HG02678 (cell line): ENCODE data around the gene DNAH9.

Source experiments
- ATAC-seq: cut with Tn5 transposase; IDR thresholded peaks from one replicate; pipeline ENCODE4 v1.9.1; 2021; ENCODE audit warnings: mild to moderate bottlenecking, moderate library complexity; ENCODE audit not compliant: unreplicated experiment

DNAH9 gene, protein sequence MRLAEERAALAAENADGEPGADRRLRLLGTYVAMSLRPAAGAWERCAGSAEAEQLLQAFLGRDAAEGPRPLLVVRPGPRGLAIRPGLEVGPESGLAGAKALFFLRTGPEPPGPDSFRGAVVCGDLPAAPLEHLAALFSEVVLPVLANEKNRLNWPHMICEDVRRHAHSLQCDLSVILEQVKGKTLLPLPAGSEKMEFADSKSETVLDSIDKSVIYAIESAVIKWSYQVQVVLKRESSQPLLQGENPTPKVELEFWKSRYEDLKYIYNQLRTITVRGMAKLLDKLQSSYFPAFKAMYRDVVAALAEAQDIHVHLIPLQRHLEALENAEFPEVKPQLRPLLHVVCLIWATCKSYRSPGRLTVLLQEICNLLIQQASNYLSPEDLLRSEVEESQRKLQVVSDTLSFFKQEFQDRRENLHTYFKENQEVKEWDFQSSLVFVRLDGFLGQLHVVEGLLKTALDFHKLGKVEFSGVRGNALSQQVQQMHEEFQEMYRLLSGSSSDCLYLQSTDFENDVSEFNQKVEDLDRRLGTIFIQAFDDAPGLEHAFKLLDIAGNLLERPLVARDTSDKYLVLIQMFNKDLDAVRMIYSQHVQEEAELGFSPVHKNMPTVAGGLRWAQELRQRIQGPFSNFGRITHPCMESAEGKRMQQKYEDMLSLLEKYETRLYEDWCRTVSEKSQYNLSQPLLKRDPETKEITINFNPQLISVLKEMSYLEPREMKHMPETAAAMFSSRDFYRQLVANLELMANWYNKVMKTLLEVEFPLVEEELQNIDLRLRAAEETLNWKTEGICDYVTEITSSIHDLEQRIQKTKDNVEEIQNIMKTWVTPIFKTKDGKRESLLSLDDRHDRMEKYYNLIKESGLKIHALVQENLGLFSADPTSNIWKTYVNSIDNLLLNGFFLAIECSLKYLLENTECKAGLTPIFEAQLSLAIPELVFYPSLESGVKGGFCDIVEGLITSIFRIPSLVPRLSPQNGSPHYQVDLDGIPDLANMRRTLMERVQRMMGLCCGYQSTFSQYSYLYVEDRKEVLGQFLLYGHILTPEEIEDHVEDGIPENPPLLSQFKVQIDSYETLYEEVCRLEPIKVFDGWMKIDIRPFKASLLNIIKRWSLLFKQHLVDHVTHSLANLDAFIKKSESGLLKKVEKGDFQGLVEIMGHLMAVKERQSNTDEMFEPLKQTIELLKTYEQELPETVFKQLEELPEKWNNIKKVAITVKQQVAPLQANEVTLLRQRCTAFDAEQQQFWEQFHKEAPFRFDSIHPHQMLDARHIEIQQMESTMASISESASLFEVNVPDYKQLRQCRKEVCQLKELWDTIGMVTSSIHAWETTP (N-terminal part only)

DNA sequence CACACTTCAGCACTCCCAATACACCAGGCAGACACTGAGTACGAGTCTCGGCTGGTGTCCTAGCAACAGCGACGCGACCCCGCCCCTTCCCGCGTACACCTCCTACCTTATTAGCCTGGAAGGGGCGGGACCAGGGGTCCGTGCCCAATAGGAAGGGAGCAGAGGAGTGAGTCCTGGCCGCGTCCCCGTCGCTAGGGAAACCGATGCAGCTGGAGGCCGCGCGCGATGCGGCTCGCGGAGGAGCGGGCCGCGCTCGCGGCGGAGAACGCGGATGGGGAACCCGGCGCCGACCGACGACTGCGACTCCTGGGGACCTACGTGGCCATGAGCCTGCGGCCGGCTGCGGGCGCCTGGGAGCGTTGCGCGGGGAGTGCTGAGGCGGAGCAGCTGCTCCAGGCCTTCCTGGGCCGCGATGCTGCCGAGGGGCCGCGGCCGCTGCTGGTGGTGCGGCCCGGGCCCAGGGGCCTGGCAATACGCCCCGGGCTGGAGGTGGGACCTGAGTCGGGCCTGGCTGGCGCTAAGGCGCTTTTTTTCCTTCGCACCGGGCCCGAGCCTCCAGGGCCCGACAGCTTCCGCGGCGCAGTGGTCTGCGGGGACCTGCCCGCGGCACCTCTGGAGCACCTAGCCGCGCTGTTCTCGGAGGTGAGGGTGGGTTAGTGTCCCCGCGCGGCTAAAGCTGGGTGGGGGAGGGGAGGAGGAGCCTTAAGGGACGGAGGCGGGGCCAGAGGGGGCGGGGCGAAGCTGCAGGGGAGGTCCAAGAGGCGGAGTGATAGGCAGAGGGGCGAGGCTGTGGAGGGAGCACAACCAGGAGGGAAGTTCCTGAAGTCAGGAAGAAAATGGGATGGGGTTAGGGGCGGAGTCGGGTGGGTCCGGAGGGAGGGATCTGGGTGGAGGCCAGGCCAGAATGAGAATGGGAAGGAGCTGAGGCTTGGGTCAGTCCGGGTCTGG is at the start of gene DNAH9:
Gene DNAH9, plus strand, starts transcription at position 197 of the 948 bp plus-strand sequence. Its CDS starts 29 bp downstream, at position 226.
- no peak for ATAC-seq

DNA sequence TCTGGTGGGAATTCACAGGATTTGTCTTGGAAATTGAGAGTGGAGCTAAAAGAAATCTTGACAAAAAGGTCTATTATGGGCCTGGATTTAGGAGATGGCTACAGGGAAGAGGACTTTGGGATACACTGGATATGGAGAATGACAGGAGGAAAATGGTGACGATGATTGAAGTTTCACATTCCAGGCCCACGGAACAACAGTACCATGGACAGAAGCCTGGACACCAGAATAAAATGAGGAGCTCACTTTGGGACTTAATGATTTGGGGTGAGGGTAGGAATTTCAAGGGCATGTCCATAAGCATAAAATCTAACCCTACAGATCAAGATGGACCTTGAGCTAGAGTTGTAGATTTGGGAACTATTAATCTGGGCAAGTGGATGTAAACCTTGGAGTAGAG is 47.8 kb upstream of the DNAH9 start:
- ATAC-seq, result no peak

DNA sequence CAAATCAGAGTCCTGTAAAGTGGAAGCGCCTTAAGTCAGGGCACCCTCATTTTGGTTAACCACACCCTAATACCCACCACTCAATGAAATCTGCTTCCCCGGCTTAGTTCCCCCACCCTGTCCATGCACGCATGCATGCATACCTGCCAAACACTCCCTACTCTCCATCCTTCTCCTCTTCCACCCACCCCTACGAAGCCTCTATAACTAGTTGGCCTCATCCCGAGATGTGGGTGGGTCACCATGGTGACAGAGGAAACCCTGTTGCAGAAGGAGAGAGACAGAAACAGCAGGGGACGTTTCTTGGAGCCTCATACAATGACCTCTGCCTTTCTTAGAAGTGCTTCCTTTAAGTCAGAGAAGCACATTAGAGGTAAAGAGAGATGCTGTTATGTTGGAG is 46.8 kb upstream of the DNAH9 start:
- no peak for ATAC-seq

DNA sequence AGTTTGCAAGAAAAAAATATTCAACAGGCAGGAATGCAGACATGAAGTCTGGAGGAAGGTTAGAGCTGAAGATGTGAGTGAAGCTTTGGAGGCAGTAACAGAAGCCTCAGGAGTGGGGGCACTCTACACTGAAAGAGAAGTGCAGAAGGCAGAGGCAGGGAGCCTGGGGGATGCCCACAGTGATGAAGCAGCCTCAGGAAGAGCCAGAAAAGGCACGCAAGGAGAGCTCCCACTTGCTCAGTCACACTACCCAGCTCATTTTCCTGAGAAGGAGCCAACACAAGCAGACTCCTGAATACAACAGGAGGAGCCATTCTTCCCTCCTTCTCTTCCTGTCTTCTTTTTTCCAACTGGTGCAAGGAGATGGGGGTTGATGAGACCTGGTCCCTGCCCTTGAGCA is 45.1 kb upstream of the DNAH9 start:
- no peak for ATAC-seq

DNA sequence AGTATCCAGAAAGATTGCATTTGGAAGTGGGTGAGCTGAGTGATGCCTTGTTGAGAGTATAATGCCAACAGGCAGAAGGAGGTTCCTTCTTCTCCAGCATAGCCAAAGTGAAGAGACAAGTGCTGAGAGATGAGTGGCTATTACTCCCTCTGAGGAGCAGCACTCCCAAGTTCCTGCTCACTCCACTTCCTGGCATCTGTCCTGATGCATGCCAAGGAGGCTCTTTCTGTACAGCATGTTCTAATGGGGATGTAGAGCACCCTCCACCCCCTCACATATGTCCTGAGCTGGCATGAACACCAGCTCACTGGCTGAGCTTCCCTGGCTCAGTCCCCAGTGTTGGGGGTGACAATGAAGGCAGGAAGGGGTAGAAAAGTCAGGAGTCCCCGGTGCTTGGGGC is 44.2 kb upstream of the DNAH9 start:
- ATAC-seq, result no peak

DNA sequence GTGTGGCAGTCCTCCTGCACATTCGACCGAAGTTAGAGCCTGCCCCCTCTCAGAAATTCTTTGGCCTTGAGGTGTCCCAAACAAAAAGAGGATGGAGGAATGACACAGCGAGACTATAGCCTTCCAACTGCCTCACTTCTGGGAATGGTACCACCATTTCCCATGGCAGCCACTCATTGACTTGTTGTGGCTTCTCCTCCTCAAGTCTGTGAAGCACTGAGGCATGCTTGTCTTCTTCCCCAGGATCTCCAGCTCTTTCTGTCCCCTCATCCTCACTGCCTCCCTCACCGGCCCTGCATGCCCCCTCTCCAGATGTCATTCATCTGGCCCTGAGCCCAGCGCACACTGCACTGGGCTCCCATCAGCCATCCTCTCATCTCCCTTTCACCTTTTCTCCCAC is 43.7 kb upstream of the DNAH9 start:
- no peak for ATAC-seq

DNA sequence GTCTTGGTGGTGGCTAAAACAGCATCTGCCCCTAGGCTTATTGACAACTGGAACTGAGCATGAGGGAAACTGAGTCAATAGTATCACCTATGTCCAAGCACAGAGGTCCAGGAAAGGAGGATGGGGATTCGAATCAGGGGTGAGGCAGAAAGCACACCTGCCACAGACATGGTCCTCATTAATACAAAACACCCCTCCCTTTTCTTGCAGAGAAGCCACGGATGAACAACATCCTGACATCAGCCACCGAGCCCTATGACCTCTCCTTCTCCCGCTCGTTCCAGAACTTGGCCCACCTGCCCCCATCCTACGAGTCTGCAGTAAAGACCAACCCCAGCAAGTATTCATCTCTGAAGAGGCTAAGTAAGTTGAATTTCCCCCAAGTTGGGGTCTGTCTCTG is 42.7 kb upstream of the DNAH9 start:
- ATAC-seq, result no peak

DNA sequence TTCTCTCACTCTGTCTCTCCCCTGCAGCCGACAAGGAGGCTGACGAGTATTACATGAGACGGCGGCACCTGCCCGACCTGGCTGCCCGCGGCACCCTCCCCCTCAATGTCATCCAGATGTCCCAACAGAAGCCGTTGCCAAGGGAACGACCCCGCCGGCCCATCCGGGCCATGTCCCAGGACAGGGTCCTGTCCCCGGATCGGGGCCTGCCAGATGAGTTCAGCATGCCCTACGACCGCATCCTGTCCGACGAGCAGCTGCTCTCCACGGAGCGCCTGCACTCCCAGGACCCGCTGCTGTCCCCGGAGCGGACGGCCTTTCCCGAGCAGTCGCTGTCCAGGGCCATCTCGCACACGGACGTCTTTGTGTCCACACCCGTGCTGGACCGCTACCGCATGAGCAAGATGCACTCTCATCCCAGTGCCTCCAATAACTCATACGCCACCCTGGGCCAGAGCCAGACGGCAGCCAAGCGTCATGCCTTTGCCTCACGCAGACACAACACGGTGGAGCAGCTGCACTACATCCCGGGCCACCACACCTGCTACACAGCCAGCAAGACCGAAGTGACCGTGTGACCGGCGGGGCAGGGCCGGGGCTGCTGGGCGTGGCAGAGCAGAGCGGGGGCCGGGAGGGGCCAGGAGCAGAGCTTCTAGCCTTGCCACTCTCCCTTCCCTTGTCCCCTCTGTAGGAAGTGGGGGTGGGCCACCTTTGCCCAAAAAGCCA is 40.4 kb upstream of the DNAH9 start:
- no peak for ATAC-seq

DNA sequence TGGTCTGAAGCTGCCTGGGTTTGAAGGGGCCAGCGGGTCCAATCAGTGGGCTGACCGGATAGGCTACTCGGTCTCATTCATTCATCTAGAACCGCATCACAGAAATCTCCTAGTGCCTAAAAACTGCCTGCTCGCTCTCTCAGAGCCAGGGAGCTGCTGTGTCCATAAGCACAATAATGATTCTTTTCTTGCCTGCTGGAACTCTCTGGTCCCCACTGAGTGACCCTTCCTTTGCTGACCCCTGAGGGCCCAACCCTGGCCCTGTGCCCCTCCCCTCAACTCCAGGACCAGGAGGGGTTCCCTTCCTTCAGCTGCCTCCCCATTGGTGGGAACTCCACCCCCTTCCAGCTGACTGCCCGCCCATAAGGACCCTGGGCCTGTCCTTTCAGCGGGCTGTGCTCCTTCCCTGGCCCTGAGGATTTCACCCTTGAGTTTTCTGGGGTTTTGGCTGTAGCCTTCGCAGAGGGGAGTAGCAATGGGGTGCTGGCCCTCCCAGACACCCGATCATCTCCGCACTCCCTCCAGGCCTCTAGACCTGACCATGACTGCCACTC is 39.5 kb upstream of the DNAH9 start:
- no peak for ATAC-seq

DNA sequence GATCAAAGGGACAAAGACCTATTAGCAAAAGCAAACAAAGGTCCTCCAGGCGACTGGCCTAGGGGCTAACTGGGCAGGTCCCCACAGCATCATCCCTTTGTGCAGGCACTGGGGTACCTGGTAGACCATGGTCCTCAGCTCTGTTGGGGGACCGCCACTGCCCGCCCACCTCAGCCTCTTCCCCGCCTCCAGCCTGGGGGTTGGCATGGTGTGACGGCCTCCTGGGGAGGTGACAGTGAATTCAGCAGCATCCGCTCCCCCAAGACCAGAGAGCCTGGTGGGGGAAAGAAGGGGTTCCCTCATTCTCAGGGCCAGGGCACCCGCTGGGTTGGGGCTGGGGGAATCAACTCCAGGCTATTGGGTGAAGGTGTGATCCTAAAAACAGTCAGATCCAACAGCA is 38.7 kb upstream of the DNAH9 start:
- no peak for ATAC-seq

DNA sequence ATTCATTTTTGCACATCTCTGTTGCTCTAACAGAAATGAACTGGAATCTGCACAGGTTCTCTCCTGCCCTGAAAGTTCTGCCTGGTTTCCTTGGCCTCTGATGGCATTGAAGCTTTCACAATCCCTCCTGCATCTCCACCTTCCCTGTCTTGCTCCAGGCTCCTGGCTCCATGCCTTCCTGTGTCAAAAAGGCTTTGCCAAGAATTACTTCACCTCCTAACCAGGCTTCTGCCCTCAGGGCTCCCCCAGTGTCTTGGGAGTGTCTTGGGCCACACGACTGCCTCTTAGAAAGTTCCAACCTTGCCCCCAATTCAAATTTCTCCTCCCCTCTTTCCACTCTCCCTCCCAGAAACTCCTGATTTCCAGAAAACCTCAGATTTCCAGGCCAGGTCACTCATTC is 37.0 kb upstream of the DNAH9 start:
- ATAC-seq, result no peak

DNA sequence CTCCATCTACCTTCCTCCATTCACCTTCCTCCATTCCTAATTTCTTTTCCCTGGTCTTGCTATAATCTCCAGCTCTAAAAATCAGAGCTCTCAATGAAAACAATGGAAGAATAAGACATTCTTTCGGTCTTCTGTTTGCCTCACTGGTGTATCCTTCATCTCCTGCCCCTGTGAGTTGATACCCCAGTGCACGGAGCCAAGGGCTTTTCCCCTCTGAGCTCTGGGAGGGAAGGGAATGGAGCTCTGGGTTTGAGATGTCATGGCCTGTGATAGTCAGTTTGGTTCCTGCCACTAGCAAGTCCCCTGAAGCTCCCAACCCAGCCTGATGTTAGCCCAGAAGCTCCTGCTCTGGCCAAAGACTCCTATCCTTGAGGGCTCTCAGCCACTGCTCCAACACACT is 36.6 kb upstream of the DNAH9 start:
- ATAC-seq, result no peak

DNA sequence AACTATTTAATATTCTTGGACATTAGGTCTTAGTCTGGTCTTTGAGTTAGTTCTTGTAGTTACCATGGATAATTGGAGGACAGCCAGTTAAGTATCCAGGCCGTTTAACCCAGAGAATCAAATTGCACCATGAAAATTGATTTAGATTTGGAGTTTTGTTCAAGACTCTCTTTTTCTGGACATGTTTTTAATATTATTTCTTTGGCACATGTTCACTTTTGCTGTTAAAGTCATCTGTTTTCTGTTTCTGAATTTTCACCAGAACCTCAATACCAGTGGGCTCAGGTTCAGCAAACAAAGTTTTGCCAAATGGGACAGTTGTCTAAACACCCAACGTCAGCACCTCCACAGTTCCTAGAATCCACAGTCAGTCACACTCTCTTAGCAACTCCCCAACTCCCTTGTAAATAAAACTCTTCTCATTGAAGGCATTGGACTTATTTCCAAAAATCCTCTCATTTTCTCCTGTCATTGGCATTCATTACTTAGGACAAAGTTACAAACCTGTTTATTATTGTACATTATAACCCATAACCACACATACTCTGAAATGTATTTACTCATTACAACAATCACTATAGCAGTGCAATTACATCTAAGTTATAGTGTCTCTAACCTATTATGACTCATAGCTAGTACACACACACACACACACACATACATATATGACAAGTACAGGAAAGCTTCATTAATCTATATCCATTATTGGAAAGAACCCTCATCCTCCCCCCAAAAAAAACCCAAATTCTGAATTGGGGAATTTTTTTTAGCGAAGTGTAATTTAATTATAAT is 33.5 kb upstream of the DNAH9 start:
- ATAC-seq, result no peak

DNA sequence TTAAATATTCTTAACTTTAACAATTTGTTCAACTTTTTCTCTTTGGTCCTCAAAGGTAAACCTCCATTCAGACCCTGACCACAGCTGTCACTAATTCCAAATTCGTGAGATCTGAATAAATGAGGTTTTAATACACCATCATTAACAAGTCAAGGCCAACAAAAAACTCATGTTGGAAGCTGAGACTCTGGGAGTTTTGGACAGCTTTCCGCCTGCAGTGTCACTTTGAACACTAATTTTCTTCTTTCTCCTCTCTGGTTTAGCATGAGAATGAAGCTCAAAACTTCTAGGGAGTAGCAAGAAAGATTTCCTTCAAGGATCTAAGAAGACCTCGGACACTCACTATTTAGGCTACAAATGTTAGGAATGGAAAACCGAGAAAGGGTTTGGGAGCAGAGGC is 32.7 kb upstream of the DNAH9 start:
- ATAC-seq, result no peak

DNA sequence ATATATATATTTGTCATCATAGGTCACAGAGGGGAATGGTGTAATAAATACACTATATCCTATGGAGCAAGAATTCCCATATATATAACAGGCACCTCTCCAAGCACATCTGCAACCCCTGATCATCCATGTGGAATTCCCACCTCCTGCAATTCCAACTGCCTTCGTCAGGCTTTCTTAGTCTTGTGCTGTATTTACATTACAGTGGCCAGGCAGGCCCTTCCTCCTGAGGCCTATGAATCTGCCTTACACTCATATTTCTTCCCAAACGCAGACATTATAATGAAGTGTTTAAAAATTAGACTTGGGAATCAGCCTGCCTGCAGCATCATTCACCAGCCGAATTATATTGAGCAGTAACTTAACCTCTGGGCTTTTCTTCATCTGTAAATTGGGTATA is 19.3 kb upstream of the DNAH9 start:
- no peak for ATAC-seq

DNA sequence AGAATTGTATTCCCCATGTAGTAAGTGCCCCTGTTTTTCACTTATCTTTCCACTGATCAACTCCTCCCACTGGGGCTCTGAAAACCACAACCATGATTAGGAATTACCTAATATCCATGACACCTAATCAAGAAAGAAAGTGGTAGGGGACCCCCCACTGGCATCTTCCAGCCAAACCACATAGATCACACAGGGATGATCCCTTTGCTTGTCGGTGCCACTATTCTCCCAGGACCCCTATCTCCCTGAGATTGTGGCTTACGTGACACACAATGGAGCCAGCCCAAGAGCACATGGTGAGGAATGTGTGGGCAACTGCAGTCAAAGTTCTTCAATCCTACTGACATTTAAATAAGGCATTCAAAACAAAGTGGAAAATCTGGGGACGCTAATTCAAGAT is 17.6 kb upstream of the DNAH9 start:
- no peak for ATAC-seq

DNA sequence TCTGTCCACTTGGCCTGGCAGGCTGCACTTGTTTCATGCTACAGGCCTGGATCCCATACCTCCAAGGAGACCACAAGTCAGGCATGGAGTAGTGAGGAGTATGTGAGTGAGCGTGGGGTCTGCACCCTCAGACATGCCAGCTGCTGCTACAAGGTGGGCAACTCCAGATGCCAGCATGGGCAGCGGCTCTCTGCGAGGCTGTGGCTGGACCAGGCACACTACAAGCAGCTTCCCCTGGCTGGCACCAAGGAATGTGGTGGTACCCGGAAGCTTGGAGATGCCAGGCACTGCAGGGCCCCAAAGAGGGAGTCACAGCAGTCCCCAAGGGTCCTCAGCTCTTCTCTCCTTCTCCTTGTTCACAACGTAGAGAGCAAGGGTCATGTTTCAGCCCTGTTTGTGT is 16.1 kb upstream of the DNAH9 start:
- no peak for ATAC-seq

DNA sequence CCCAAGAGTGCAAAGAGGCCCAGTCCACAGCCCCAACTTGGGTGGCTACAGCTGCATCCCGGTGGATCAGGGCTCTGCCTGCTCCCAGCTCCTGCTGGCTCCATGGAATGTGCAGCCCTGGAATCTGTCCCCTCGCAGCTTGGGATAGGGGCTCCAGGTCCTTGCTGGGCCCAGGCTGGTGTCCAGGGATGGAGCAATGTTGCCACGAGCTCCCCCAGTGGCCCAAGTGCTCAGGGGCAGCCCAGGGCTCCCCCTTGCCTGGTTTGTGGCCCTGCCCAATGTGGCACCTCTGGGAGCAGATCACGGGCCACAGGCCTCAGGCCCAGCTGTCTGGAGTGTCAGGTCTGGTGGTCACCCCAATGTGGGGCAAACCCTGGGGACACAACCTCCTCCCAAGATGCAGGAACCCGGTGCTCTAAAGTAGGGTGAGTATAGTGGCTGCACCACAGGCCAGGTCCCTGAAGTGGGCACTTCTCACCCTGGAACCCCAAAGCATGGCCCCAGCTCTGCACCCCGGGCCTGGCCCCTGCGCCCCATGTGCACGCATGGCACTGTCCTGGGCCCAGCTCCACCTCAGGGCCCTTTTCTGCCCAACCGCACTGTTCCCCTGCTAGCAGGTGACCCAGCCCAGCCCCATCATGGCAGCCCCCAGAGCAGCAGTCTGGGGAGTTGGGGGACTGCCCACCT is 14.8 kb upstream of the DNAH9 start:
- ATAC-seq, result no peak
